K562 (cell line): ENCODE measurements around the gene NOP58. TPM values are rescaled to one million over a fixed set of nuclear protein-coding genes. Genes with fewer than 3 reads are reported as not detected.

Experiments
- ARID1B ChIP-seq: fragments of 450-650 bp; IDR thresholded peaks from 2 replicates; pipeline ENCODE4 v1.6.1; 2016; ENCODE audit warnings: antibody characterized with exemption, mild to moderate bottlenecking, inconsistent platforms
- CBFB ChIP-seq: sonication (generic); formaldehyde crosslinking; IDR thresholded peaks from 2 replicates; pipeline ENCODE4 v1.4.0; 2020; ENCODE audit warnings: mild to moderate bottlenecking, missing genetic modification reagents
- CHD1 ChIP-seq: fragments of 200-600 bp; sonication (generic); IDR thresholded peaks from one replicate; pipeline ENCODE4 v1.6.1; 2012; ENCODE audit warnings: mild to moderate bottlenecking, moderate library complexity, low read length, inconsistent platforms
- CXXC5 ChIP-seq: fragments of 250-450 bp; sonication (Bioruptor Pico); IDR thresholded peaks from 2 replicates; pipeline ENCODE4 v1.8.0; 2022; ENCODE audit warnings: inconsistent platforms, mild to moderate bottlenecking, moderate library complexity
- GABPB2 ChIP-seq: fragments of 250-450 bp; sonication (Bioruptor Pico); conservative IDR thresholded peaks from 2 replicates; pipeline ENCODE4 v1.5.1; 2021; ENCODE audit warnings: mild to moderate bottlenecking
- HIVEP1 ChIP-seq: fragments of 250-450 bp; sonication (Bioruptor Pico); IDR thresholded peaks from 2 replicates; pipeline ENCODE4 v1.4.0; 2020; ENCODE audit warnings: mild to moderate bottlenecking
- HSF4 ChIP-seq: fragments of 250-450 bp; sonication (Bioruptor Pico); IDR thresholded peaks from 2 replicates; pipeline ENCODE4 v2.1.2; 2022; ENCODE audit warnings: mild to moderate bottlenecking, moderate library complexity, borderline replicate concordance
- LARP7 ChIP-seq: fragments of 450-650 bp; IDR thresholded peaks from 2 replicates; pipeline ENCODE4 v1.6.1; 2016
- MAFF ChIP-seq: IDR thresholded peaks from 2 replicates; pipeline ENCODE4 v1.6.1; 2012; ENCODE audit warnings: low read length, improper control_type of control experiment
- RFX7 ChIP-seq: fragments of 250-450 bp; sonication (Bioruptor Pico); IDR thresholded peaks from 2 replicates; pipeline ENCODE4 v1.5.1; 2021; ENCODE audit warnings: mild to moderate bottlenecking
- SAFB2 ChIP-seq: fragments of 200-400 bp; formaldehyde crosslinking; IDR thresholded peaks from 2 replicates; pipeline ENCODE4 v1.6.1; 2018; ENCODE audit warnings: borderline replicate concordance, low read length, low read depth, moderate library complexity; ENCODE audit not compliant: severe bottlenecking
- WHSC1 ChIP-seq: IDR thresholded peaks from one replicate; pipeline ENCODE4 v1.6.1; 2012; ENCODE audit warnings: low read length, control low read depth, inconsistent platforms
- ZNF766 ChIP-seq: fragments of 200-800 bp; sonication (Bioruptor generic); conservative IDR thresholded peaks from 2 replicates; pipeline ENCODE4 v1.6.1; 2016; ENCODE audit warnings: missing genetic modification characterization, missing compliant biosample characterization
- polyA plus RNA-seq, 8 experiments: library from polyadenylated mRNA; depleted of rRNA in 4 of 8; stranded (reverse) in 5 of 8; unstranded in 3 of 8; fragments of >200 nt; fragmentation: Nextera tagmentation in 2 of 8; fragmentation: Illumina TruSeq in 1 of 8; extraction: Ambion mirVana in 2 of 8; extraction: Trizol in 1 of 8; gene quantifications; 2 replicates each; pipeline versions ENCODE4 v1.2.1 to v1.2.3, GENCODE V29; 2011 to 2014; ENCODE audit warnings: inconsistent platforms in 1 of 8, missing spikeins in 1 of 8
- total RNA-seq, 7 experiments: library from RNA; depleted of rRNA in 6 of 7; stranded (reverse); fragments of >200 nt in 6 of 7; fragmentation: Illumina TruSeq in 2 of 7; extraction: Trizol in 2 of 7; gene quantifications; 2 replicates each; pipeline versions ENCODE4 v1.2.1 to v1.2.3, GENCODE V29; 2011 to 2021; ENCODE audit warnings: low replicate concordance in 1 of 7
- TF ChIP-seq, protein P1 (sequence below): sonication (generic); formaldehyde crosslinking; IDR thresholded peaks from 2 replicates; pipeline ENCODE4 v1.9.0; 2022; ENCODE audit warnings: mild to moderate bottlenecking, missing genetic modification reagents
- TF ChIP-seq, protein P2 (sequence below): fragments of 450-650 bp; IDR thresholded peaks from 2 replicates; pipeline ENCODE4 v1.6.1; 2016; ENCODE audit warnings: mild to moderate bottlenecking, moderate library complexity
- TF ChIP-seq, protein P3 (sequence below): fragments of 250-450 bp; sonication (Bioruptor Pico); IDR thresholded peaks from 2 replicates; pipeline ENCODE4 v1.5.0; 2022; ENCODE audit warnings: mild to moderate bottlenecking

NOP58 gene
- total and polyA plus RNA-seq, 9 of the 15 experiments (the other 6 are each of a cell fraction or from before 2014, with no cell fraction given): 132 to 332 (median 208) TPM

DNA sequence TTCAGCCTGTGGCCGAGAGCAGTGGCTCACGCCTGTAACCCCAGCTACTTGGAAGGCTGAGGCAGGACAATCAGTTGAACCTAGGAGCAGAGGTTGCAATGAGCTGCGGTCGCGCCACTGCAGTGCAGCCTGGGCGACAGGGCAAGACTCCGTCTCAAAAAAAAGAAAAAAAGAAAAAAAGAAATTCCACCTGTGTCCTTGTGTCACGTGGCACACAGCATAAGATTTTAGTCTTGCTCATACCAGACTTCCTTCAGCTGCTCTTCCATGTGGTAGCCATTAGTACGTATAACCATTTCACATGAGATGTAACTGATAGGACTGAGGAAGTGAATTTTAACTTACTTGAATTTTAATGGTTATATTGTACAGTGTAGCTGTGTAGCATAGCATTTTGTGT is 4.0 kb downstream of the NOP58 start (continued):
- no peak for TF ChIP-seq SAFB2
- no peak for TF ChIP-seq CBFB (CRISPR knock-in tag)
- TF ChIP-seq RFX7 (CRISPR knock-in tag): no peak
- no peak for TF ChIP-seq MAFF
- TF ChIP-seq WHSC1: no peak
- 0 out of 2 replicates have a peak, but pooled peaks have one; percentile 50 for TF ChIP-seq LARP7
- no peak for TF ChIP-seq GABPB2 (CRISPR knock-in tag)
- TF ChIP-seq, protein P1, sequence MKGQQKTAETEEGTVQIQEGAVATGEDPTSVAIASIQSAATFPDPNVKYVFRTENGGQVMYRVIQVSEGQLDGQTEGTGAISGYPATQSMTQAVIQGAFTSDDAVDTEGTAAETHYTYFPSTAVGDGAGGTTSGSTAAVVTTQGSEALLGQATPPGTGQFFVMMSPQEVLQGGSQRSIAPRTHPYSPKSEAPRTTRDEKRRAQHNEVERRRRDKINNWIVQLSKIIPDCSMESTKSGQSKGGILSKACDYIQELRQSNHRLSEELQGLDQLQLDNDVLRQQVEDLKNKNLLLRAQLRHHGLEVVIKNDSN (CRISPR knock-in tag): peak; percentile 81
- no peak for TF ChIP-seq ZNF766 (CRISPR knock-in tag)
- TF ChIP-seq, protein P2, sequence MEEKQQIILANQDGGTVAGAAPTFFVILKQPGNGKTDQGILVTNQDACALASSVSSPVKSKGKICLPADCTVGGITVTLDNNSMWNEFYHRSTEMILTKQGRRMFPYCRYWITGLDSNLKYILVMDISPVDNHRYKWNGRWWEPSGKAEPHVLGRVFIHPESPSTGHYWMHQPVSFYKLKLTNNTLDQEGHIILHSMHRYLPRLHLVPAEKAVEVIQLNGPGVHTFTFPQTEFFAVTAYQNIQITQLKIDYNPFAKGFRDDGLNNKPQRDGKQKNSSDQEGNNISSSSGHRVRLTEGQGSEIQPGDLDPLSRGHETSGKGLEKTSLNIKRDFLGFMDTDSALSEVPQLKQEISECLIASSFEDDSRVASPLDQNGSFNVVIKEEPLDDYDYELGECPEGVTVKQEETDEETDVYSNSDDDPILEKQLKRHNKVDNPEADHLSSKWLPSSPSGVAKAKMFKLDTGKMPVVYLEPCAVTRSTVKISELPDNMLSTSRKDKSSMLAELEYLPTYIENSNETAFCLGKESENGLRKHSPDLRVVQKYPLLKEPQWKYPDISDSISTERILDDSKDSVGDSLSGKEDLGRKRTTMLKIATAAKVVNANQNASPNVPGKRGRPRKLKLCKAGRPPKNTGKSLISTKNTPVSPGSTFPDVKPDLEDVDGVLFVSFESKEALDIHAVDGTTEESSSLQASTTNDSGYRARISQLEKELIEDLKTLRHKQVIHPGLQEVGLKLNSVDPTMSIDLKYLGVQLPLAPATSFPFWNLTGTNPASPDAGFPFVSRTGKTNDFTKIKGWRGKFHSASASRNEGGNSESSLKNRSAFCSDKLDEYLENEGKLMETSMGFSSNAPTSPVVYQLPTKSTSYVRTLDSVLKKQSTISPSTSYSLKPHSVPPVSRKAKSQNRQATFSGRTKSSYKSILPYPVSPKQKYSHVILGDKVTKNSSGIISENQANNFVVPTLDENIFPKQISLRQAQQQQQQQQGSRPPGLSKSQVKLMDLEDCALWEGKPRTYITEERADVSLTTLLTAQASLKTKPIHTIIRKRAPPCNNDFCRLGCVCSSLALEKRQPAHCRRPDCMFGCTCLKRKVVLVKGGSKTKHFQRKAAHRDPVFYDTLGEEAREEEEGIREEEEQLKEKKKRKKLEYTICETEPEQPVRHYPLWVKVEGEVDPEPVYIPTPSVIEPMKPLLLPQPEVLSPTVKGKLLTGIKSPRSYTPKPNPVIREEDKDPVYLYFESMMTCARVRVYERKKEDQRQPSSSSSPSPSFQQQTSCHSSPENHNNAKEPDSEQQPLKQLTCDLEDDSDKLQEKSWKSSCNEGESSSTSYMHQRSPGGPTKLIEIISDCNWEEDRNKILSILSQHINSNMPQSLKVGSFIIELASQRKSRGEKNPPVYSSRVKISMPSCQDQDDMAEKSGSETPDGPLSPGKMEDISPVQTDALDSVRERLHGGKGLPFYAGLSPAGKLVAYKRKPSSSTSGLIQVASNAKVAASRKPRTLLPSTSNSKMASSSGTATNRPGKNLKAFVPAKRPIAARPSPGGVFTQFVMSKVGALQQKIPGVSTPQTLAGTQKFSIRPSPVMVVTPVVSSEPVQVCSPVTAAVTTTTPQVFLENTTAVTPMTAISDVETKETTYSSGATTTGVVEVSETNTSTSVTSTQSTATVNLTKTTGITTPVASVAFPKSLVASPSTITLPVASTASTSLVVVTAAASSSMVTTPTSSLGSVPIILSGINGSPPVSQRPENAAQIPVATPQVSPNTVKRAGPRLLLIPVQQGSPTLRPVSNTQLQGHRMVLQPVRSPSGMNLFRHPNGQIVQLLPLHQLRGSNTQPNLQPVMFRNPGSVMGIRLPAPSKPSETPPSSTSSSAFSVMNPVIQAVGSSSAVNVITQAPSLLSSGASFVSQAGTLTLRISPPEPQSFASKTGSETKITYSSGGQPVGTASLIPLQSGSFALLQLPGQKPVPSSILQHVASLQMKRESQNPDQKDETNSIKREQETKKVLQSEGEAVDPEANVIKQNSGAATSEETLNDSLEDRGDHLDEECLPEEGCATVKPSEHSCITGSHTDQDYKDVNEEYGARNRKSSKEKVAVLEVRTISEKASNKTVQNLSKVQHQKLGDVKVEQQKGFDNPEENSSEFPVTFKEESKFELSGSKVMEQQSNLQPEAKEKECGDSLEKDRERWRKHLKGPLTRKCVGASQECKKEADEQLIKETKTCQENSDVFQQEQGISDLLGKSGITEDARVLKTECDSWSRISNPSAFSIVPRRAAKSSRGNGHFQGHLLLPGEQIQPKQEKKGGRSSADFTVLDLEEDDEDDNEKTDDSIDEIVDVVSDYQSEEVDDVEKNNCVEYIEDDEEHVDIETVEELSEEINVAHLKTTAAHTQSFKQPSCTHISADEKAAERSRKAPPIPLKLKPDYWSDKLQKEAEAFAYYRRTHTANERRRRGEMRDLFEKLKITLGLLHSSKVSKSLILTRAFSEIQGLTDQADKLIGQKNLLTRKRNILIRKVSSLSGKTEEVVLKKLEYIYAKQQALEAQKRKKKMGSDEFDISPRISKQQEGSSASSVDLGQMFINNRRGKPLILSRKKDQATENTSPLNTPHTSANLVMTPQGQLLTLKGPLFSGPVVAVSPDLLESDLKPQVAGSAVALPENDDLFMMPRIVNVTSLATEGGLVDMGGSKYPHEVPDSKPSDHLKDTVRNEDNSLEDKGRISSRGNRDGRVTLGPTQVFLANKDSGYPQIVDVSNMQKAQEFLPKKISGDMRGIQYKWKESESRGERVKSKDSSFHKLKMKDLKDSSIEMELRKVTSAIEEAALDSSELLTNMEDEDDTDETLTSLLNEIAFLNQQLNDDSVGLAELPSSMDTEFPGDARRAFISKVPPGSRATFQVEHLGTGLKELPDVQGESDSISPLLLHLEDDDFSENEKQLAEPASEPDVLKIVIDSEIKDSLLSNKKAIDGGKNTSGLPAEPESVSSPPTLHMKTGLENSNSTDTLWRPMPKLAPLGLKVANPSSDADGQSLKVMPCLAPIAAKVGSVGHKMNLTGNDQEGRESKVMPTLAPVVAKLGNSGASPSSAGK: peak; percentile 22; the same call in 1 of the 2 replicates
- TF ChIP-seq HSF4 (CRISPR knock-in tag): no peak
- 0 out of 2 replicates have a peak, but pooled peaks have one; percentile 21 for TF ChIP-seq ARID1B
- TF ChIP-seq CXXC5 (CRISPR knock-in tag): no peak
- TF ChIP-seq, protein P3, sequence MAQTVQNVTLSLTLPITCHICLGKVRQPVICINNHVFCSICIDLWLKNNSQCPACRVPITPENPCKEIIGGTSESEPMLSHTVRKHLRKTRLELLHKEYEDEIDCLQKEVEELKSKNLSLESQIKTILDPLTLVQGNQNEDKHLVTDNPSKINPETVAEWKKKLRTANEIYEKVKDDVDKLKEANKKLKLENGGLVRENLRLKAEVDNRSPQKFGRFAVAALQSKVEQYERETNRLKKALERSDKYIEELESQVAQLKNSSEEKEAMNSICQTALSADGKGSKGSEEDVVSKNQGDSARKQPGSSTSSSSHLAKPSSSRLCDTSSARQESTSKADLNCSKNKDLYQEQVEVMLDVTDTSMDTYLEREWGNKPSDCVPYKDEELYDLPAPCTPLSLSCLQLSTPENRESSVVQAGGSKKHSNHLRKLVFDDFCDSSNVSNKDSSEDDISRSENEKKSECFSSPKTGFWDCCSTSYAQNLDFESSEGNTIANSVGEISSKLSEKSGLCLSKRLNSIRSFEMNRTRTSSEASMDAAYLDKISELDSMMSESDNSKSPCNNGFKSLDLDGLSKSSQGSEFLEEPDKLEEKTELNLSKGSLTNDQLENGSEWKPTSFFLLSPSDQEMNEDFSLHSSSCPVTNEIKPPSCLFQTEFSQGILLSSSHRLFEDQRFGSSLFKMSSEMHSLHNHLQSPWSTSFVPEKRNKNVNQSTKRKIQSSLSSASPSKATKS (CRISPR knock-in tag): no peak
- TF ChIP-seq CHD1: no peak
- no peak for TF ChIP-seq HIVEP1
